NCI-H2029 treated with DMSO at 0.1 percent for 48 hours (cell line): Measurements from ENCODE around the gene NXPE4.
"Not testable (repeated sequence)": the region's sequence is repeated elsewhere in the genome, so short reads cannot be mapped to it uniquely, and the experiment has no call there.

ENCODE experiments used
- DNase-seq: peaks from one replicate; lab custom pipeline; 2025; lab: John Stamatoyannopoulos, UW

NXPE4 gene

DNA sequence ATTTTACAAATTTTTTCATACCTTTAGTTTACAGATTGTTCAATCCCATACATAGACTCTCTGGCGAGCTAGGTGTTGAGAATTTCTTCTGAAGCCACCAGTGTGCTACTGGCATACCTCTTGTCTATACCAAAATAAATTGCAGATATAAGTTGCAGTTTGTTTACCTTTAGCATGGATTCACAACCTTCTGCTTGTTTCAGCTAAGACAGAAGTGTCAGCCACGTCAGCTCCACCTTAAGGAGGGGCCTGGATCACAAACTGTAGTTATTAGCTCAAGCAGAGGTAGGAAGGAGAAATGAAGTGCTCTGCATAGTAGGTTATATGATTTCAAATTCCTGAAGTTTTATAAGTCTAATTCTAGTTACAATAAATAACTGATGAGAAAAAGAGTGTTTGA lies at the start of gene NXPE4:
Gene NXPE4 (minus strand): TSS at position 216 of the 400 bp plus-strand sequence. CDS start 1,027 bp downstream, outside the sequence.
- no peak for DNase-seq

DNA sequence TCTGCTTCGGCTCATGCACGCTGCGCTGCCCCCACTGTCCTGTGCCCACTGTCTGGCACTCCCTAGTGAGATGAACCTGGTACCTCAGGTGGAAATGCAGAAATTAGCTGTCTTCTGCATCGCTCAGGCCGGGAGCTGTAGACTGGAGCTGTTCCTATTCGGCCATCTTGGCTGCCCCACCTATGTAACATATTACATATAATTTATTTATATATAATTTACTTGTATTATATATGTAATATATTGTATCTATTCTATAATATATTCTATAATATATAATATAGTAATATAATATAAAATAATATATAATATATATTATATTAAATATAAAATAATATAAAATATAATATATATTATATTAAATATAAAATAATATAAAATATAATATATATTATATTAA lies 43.9 kb upstream of the NXPE4 start:
- DNase-seq, result not testable (repeated sequence)

DNA sequence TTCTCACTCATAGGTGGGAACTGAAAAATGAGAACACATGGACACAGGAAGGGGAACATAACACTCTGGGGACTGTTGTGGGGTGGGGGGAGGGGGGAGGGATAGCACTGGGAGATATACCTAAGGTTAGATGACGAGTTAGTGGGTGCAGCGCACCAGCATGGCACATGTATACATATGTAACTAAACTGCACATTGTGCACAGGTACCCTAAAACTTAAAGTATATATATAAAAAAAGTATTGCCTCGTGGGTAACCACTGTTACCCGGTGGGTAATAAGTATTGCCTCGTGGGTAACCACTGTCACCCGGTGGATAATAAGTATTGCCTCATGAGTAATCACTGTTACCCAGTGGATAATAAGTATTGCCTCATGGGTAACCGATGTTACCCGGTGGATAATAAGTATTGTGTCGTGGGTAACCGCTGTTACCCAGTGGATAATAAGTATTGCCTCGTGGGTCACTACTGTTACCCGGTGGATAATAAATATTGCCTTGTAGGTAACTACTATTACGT lies 35.9 kb upstream of the NXPE4 start:
- DNase-seq, result not testable (repeated sequence)

DNA sequence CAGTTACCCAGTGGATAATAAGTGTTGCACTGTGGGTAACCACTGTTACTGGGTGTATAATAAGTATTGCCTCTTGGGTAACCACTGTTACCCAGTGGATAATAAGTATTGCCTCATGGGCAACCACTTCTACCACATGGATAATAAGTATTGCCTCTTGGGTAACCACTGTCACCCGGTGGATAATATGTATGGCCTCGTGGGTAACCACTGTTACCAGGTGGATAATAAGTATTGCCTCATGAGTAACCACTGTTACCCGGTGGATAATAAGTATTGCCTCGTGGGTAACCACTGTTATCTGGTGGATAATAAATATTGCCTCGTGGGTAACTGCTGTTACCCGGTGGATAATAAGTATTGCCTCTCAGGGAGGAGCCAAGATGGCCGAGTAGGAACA lies 29.7 kb upstream of the NXPE4 start:
- DNase-seq, result no peak

DNA sequence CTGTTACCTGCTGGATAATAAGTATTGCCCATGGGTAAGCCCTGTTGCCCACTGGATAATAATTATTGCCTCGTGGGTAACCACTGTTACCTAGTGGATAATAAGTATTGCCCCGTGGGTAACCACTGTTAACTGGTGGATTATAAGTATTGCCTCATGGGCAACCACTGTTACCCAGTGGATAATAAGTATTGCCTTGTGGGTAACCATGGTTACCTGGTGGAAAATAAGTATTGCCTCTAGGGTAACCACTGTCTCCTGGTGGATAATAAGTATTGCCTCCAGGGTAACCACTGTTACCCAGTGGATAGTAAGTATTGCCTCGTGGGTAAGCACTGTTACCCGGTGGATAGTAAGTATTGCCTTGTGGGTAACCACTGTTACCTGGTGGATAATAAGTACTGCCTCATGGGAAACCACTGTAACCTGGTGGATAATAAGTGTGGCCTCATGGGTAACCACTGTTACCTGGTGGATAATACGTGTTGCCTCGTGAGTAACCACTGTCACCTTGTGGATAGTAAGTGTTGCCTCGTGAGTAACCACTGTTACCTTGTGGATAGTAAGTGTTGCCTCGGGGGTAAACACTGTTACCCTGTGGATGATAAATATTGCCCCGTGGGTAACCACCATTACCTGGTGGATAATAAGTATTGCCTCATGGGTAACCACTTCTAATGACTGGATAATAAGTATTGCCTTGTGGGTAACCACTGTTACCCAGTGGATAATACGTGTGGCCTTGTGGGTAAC lies 29.0 kb upstream of the NXPE4 start:
- DNase-seq, result no peak

DNA sequence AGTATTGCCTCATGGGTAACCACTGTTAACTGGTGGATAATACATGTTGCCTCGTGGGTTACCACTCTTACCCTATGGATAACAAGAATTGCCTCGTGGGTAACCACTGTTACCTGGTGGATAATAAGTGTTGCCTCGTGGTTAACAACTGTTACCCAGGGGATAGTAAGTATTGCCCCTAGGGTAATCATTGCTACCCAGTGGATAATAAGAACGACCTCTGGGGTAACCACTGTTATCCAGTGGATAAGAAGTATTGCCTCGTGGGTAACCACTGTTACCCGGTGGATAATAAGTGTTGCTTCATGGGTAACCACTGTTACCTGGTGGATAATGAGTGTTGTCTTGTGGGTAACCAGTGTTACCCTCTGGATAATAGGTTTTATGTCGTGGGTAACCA lies 28.1 kb upstream of the NXPE4 start:
- no peak for DNase-seq

DNA sequence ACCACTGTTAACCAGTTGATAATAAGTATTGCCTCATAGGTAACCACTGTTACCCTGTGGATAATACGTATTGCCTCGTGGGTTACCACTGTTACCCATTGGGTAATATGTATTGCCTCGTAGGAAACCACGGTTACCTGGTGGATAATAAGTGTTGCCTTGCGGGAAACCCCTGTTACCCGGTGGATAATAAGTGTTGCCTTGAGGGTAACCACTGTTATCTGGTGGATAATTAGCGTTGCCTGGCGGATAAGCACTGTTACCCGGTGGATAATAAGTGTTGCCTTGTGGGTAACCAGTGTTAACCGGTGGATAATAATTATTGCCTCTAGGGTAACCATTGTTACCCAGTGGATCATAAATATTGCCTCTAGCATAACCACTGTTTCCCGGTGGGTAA lies 27.3 kb upstream of the NXPE4 start:
- no peak for DNase-seq

DNA sequence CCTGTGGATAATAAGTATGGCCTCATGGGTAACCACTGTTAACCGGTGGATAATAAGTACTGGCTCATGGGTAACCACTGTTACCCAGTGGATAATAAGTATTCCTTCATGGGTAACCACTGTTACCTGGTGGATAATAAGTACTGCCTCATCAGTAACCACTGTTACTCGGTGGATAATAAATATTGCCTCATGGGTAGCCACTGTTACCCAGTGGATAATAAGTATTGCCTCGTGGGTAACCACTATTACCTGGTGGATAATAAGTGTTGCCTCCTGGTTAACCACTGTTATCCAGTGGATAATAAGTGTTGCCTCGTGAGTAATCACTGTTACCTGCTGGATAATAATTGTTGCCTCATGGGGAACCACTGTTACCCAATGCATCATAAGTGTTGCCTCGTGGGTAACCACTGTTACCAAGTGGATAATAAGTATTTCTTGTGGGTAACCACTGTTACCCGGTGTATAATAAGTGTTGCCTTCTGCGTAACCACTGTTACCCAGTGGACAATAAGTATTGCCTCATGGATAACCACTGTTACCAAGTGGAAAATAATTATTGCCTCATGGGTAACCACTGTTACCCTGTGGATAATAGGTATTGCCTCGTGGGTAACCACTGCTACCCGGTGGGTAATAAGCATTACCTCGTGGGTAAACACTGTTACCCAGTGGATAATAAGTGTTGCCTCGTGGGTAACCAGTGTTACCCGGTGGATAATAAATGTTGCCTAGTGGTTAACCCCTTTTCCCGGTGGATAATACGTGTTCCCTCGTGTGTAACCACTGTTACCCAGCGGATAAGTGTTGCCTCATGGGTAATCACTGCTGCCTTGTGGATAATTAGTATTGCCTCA lies 26.6 kb upstream of the NXPE4 start:
- no peak for DNase-seq

DNA sequence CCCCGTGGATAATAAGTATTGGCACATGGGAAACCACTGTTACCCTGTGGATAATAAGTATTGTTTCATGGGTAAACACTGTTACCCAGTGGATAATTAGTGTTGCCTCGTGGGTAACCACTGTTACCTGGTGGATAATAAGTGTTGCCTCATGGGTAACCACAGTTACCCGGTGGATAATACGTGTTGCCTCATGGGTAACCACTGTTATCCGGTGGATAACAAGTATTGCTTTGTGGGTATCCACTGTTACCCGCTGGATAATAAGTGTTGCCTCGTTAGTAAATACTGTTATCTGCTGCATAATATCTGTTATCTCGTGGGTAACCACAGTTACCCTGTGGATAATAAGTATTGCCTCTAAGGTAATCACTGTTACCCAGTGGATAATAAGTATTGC lies 25.5 kb upstream of the NXPE4 start:
- DNase-seq, result no peak

DNA sequence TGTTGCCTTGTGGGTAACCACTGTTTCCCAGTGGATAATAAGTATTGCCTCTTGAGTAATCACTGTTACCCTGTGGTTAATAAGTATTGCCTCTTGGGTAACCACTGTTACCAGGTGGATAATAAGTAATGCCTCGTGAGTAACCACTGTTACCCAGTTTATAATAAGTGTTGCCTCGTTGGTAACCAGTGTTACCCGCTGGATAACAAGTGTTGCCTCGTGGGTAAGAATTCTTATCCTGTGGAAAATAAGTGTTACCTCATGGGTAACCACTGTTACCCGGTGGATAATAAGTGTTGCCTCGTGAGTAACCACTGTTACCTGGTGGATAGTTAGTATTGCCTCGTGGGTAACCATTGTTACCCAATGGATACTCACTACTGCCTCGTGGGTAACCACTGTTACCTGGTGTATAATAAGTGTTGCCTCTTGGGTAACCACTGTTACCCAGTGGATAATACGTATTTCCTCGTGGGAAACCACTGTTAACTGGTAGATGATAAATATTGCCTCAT lies 24.1 kb upstream of the NXPE4 start:
- DNase-seq, result no peak

DNA sequence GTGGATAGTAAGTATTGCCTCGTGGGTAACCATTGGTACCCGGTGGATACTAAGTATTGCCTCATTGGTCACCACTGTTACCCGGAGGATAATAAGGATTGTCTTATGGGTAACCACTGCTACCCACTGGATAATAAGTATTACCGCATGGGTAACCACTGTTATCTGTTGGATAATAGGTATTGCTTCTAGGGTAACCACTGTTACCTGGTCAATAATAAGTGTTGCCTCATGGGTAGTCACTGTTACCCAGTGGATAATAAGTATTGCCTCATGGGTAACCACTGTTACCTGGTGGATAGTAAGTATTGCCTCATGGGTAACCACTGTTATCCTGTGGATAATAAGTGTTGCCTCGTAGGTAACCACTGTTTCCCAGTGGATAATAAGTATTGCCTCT lies 22.6 kb upstream of the NXPE4 start:
- no peak for DNase-seq

DNA sequence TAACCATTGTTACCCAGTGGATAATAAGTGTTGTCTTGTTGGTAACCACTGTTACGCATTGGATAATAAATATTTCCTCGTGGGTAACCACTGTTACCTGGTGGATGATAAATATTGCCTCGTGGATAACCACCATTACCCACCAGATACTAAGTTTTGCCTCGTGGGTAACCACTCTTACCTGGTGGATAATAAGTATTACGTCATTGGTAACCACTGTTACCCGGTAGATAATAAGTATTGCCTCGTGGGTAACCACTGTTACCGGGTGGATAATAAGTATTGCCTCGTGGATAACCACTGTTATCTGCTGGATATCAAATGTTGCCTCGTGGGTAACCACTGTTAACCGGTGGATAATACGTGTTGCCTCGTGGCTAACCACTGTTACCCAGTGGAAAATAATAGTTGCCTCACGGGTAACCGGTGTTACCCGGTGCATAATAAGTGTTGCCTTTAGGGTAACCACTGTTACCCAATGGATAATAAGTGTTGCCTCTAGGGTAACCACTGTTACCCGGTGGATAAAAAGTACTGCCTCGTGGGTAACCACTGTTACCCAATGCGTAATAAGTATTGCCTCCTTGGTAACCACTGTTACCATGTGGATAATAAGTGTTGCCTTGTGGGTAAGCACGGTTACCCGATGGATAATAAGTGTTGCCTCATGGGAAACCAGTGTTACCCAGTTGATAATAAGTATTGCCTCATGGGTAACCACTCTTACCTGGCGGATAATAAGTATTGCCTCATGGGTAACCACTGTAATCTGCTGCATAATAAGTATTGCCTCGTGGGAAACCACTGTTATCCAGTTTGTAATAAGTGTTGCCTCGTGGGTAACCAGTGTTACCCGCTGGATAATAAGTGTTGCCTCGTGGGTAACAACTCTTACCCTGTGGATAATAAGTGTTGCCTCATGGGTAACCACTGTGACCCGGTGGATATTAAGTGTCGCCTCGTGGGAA lies 21.9 kb upstream of the NXPE4 start:
- DNase-seq, result no peak

DNA sequence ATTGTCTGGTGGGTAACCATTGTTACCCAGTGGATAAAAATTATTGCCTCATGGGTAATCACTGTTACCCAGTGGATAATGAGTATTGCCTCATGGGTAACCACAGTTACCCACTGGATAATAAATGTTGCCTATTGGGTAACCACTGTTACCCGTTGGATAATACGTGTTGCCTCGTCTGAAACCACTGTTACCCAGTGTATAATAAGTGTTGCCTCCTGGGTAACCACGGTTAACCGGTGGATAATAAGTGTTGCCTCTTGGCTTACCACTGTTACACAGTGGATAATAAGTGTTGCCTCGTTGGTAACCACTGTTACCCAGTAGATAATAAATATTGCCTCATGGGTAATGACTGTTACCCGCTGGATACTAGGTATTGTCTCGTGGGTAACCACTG lies 20.9 kb upstream of the NXPE4 start:
- DNase-seq, result no peak

DNA sequence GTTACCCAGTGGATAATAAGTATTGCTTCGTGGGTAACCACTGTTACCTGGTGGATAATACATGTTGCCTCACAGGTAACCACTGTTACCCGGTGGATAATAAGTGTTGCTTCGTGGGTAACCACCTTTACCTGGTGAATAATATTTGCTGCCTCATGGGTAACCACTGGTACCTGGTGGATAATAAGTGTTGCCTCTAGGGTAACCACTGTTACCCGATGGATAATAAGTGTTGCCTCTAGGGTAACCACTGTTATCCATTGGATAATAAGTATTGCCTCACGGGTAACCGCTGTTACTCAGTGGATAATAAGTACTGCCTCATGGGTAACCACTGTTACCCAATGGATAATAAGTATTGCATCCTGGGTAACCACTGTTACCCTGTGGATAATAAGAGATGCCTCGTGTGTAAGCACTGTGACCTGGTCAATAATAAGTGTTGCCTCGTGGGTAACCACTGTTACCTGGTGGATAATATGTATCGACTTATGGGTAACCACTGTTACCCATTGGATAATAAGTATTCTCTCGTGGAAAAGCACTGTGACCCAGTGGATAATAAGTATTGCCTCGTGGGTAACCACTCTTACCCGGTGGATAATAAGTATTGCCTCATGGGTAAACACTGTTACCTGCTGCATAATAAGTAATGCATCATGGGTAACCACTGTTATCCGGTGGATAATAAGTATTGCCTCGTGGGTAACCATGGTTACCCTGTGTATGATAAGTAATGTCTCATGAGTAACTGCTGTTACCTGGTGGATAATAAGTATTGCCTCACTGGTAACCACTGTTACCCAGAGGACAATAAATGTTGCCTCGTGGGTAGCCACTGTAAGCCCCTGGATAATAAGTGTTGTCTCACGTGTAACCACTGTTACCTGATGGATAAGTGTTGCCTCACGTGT lies 20.1 kb upstream of the NXPE4 start:
- no peak for DNase-seq

DNA sequence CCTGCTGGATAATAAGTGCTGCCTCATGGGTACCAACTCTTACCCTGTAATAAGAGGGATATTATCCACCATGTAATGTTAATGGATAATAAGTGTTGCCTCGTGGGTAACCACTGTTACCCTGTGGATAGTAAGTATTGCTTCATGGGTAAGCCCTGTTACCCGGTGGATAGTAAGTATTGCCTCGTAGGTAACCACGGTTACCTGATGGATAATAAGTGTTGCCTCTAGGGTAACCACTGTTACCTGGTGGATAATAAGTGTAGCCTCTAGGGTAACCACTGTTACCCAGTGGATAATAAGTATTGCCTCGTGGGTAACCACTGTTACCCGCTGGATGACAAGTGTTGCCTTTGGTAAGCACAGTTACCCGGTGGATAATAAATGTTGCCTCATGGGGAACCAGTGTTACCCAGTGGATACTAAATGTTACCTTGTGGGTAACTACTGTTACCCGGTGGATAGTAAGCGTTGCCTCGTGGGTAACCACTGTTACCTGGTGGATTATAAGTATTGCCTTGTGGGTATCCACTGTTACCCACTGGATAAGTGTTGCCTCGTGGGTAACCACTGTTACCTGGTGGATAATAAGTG lies 18.6 kb upstream of the NXPE4 start:
- DNase-seq, result no peak

DNA sequence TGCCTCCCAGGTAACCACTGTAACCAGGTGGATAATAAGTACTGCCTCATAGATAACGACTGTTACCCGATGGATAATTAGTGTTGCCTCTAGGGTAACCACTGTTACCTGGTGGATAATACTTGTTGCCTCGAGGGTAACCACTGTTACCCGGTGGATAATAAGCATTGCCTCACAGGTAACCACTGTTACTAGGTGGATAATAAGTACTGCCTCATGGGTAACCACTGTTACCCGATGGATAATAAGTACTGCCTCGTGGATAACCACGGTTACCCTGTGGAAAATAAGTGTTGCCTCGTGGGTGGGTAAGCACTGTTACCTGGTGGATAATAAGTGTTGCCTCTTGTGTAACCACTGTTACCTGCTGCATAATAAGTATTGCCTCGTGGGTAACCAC lies 17.5 kb upstream of the NXPE4 start:
- not testable (repeated sequence) for DNase-seq

DNA sequence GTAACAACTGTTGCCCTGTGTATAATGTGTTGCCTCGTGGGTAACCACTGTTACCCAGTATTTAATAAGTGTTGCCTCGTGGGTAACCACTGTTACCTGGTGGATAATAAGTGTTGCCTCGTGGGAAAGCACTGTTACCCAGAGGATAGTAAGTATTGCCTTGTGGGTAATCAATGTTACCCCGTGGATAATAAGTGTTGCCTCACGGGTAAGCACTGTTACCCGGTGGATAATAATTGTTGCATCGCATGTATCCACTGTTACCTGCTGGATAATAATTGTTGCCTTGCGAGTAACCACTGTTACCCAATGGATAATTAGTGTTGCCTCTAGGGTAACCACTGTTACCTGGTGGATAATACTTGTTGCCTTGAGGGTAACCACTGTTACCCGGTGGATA lies 17.1 kb upstream of the NXPE4 start:
- DNase-seq, result no peak

DNA sequence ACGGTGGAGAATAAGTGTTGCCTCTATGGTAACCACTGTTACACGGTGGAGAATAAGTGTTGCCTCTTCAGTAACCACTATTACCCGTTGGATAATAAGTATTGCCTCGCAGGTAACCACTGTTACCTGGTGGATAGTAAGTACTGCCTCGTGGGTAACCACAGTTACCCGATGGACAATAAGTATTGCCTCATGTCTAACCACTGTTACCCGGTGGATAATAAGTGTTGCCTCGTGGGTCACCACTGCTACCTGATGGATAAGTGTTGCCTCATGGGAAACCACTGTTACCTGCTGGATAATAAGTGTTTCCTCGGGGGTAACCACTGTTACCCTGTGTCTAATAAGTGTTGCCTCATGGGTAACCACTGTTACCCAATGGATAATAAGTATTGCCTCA lies 16.6 kb upstream of the NXPE4 start:
- DNase-seq, result not testable (repeated sequence)

DNA sequence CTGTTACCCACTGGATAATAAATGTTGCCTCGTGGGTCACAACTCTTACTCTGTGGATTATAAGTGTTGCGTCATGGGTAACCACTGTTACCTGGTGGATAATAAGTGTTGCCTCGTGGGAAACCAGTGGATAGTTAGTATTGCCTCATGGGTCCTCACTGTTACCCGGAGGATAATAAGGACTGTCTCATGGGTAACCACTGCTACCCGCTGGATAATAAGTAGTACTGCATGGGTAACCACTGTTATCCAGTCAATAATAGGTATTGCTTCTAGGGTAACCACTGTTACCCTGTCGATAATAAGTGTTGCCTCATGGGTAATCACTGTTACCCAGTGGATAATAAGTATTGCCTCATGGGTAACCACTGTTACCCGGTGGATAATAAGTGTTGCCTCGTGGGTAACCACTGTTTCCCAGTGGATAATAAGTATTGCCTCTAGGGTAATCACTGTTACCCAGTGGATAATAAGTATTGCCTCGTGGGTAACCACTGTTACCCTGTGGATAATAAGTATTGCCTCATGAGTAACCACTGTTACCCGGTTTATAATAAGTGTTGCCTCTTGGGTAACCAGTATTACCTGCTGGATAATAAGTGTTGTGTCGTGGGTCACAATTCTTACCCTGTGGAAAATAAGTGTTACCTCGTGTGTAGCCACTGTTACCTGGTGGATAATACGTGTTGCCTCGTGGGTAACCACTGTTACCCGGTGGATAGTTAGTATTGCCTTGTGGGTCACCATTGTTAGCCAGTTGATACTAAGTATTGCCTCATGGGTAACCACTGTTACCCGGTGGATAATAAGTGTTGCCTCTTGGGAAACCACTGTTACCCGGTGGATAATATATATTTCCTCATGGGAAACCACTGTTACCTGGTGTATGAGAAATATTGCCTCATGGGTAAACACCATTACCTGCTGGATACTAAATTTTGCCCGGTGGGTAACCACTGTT lies 15.7 kb upstream of the NXPE4 start:
- no peak for DNase-seq
